ENCODE data around the gene MAEA.

The MAEA gene

DNA sequence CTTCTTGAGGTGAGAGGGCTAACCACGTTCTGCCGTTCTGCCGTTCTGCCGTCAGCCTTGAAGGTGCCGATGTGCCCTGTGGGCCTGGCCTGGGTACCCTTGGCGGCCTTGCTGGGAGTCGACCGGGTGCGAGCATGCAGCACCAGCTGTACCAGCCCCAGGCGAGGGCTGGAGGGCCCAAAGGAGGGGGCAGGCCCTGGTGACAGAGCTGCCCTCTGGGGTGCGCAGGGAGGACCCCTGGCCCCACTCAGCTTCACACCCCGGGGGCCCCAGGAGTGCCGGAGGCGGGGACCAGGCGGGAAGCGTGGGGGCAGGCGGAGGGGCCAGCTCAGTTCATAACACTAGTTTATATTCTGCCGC, 79.4 kb downstream of the MAEA start:
- TF ChIP-seq GATA2 (IDR thresholded peaks at IDR 0.05; ENCODE audit: low read depth, low read length) (no peak), GATA3 (IDR thresholded peaks at IDR 0.05; ENCODE audit: low read depth, low read length) (no peak)

- TF ChIP-seq GATA3 (IDR thresholded peaks at IDR 0.05; ENCODE audit: low read depth, low read length) (no peak), GATA2 (IDR thresholded peaks at IDR 0.05; ENCODE audit: low read depth, low read length) (no peak)
These were observed 79.9 kb downstream of the MAEA start for GRCh38 chr4:1369479-1370079.

- no peak for TF ChIP-seq GATA3 (IDR thresholded peaks at IDR 0.05; ENCODE audit: low read depth, low read length)
- TF ChIP-seq GATA2 (IDR thresholded peaks at IDR 0.05; ENCODE audit: low read depth, low read length), result no peak
These were observed 80.8 kb downstream of the MAEA start for GRCh38 chr4:1370321-1371124.

- TF ChIP-seq GATA3 (IDR thresholded peaks at IDR 0.05; ENCODE audit: low read depth, low read length) (no peak), GATA2 (IDR thresholded peaks at IDR 0.05; ENCODE audit: low read depth, low read length) (no peak)
These were observed 81.8 kb downstream of the MAEA start for GRCh38 chr4:1371176-1372165.

GRCh38 chr4:1373892-1374705, 84.4 kb downstream of the MAEA start:
- TF ChIP-seq GATA3 (IDR thresholded peaks at IDR 0.05; ENCODE audit: low read depth, low read length) (no peak), GATA2 (IDR thresholded peaks at IDR 0.05; ENCODE audit: low read depth, low read length) (no peak)

- TF ChIP-seq GATA2 (IDR thresholded peaks at IDR 0.05; ENCODE audit: low read depth, low read length), result no peak
- TF ChIP-seq GATA3 (IDR thresholded peaks at IDR 0.05; ENCODE audit: low read depth, low read length), result no peak
These were observed 85.0 kb downstream of the MAEA start for GRCh38 chr4:1374706-1375045.

GRCh38 chr4:1375051-1375721, 85.5 kb downstream of the MAEA start:
- no peak for TF ChIP-seq GATA3 (IDR thresholded peaks at IDR 0.05; ENCODE audit: low read depth, low read length)
- TF ChIP-seq GATA2 (IDR thresholded peaks at IDR 0.05; ENCODE audit: low read depth, low read length), result no peak

- TF ChIP-seq GATA3 (IDR thresholded peaks at IDR 0.05; ENCODE audit: low read depth, low read length), result no peak
- TF ChIP-seq GATA2 (IDR thresholded peaks at IDR 0.05; ENCODE audit: low read depth, low read length), result no peak
These were observed 86.2 kb downstream of the MAEA start for GRCh38 chr4:1375761-1376322.

- TF ChIP-seq GATA3 (IDR thresholded peaks at IDR 0.05; ENCODE audit: low read depth, low read length), result no peak
- no peak for TF ChIP-seq GATA2 (IDR thresholded peaks at IDR 0.05; ENCODE audit: low read depth, low read length)
These were observed 86.7 kb downstream of the MAEA start for GRCh38 chr4:1376391-1376840.

- no peak for TF ChIP-seq GATA3 (IDR thresholded peaks at IDR 0.05; ENCODE audit: low read depth, low read length)
- TF ChIP-seq GATA2 (IDR thresholded peaks at IDR 0.05; ENCODE audit: low read depth, low read length), result no peak
These were observed 87.3 kb downstream of the MAEA start for GRCh38 chr4:1376841-1377605.

DNA sequence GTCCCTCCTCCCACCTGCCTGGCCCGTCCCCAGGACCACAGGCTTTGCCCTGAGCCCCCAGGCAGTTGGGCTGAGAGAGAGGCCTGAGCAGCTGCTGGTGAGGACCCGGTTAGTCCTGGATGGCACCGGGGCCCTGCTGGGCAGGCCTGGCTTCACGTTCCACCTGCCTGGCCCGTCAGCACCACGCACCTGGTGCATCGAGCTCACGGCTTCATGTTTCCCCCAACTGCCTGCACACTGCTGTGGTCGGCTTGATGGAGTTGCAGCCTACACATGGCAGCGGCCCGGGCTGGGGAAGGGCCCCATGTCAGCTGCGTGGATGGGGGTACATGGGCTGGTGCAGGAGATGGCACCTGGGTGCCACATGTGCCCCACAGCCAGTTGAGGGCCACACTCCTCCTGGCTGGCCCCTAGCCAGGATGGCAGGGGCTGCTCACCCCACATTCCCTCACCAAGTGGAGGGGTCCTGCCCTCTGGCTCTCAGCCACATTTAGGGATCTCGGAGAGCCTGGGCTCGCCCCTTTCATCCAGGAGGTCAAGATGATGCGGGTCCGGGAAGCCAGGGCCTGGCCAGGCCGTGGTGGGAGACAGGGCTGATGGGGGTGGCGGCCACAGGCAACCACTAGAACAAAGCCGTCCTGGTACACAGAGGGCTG, 88.0 kb downstream of the MAEA start:
- TF ChIP-seq GATA2 (IDR thresholded peaks at IDR 0.05; ENCODE audit: low read depth, low read length) (no peak), GATA3 (IDR thresholded peaks at IDR 0.05; ENCODE audit: low read depth, low read length) (no peak)
